Activated T-cell treated with anti-CD3 and anti-CD28 coated beads for 1 hour (primary cell): ENCODE data around the gene OR6K6.

Experiments
- DNase-seq: peaks from one replicate; pipeline ENCODE4 v3.0.0-alpha.2; 2020; ENCODE audit warnings: low read depth

OR6K6 gene, protein sequence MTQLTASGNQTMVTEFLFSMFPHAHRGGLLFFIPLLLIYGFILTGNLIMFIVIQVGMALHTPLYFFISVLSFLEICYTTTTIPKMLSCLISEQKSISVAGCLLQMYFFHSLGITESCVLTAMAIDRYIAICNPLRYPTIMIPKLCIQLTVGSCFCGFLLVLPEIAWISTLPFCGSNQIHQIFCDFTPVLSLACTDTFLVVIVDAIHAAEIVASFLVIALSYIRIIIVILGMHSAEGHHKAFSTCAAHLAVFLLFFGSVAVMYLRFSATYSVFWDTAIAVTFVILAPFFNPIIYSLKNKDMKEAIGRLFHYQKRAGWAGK

DNA sequence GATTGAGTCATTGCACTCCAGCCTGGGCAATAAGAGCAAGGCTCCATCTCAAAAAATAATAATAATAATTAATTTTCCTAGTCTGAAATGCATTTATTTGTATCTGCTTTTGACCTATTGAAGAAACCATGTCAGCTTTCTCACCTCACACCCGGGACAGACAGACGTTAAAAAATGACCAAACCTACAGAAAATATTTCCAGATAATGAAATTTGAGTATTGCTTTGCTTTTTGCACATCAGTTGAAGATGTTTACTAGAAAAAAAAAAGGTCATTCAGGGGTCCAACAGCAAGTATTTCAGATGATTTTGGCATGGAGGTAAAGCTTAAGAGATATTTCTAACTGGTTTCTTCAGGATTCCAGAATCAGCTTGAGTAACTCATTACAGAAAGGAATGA is at the start of gene OR6K6:
TSS of gene OR6K6 (plus strand) at position 301 of the 400 bp plus-strand sequence. CDS start 168 bp downstream, outside the sequence.
- DNase-seq = no peak

GRCh38 chr1:158706096-158706495 is 48.4 kb upstream of the OR6K6 start:
- no peak for DNase-seq

- DNase-seq = no peak
Observed at GRCh38 chr1:158711098-158711497, 43.4 kb upstream of the OR6K6 start.

DNA sequence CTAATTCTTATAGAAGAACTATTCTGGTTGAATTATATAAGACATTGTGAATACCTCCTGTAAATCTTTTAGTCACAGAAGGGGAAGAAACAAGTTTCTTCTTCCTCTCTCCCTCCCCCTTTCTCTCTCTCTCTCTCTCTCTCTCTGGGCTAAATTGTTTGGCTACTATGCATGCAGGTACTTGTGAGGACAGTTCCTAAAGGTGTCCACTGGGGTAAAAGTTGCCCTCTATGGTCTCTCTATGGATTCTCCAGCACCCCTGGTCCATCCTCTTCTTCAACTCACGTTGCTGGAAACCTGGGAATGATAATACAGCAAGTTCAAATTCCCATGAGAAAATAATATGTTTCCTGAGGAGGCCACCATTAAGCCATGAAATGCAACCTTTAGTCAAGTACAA is 39.8 kb upstream of the OR6K6 start:
- no peak for DNase-seq

GRCh38 chr1:158716335-158716734 is 38.2 kb upstream of the OR6K6 start:
- DNase-seq = no peak

- DNase-seq = no peak
Observed at GRCh38 chr1:158717344-158717743, 37.2 kb upstream of the OR6K6 start.

GRCh38 chr1:158719664-158720063 is 34.9 kb upstream of the OR6K6 start:
- no peak for DNase-seq

DNA sequence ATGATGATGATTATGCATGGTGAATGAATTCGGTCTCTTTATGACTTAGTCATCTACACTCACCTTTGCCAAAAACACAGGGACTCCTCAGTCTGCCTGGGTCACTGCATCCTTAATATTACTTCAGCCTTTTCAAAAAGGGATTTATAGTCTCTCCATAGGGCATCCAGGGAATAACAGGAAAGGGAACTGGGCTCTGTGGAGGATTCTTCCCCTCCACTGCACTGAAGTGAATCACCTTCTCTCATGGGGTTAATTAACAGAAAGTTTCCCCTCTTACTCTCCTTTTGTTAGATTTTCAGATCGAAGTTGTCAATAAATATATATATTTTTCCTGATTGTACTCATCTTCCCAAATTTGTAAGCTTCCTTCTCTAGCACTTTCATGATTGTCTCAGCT is 33.9 kb upstream of the OR6K6 start, which contains the start of gene OR6K3:
TSS of gene OR6K3 (minus strand) at position 101 of the 400 bp plus-strand sequence. CDS start 2,605 bp downstream, outside the sequence.
- no peak for DNase-seq

DNA sequence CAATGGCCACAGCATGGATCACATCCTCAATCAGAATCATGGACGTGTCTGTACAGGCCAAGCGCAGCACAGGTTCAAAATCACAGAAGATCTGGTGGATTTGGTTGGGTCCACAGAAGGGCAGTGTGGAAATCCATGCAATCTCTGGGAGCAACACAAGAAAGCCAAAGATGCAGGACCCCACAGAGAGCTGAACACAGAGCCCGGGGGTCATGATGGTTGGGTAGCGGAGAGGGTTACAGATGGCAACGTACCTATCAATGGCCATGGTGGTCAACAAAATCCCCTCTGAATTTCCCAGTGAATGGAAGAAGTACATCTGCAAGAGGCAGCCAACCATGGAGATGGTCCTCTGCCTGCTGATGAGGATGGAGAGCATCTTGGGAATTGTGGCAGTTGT is 30.1 kb upstream of the OR6K6 start:
- DNase-seq = no peak

DNA sequence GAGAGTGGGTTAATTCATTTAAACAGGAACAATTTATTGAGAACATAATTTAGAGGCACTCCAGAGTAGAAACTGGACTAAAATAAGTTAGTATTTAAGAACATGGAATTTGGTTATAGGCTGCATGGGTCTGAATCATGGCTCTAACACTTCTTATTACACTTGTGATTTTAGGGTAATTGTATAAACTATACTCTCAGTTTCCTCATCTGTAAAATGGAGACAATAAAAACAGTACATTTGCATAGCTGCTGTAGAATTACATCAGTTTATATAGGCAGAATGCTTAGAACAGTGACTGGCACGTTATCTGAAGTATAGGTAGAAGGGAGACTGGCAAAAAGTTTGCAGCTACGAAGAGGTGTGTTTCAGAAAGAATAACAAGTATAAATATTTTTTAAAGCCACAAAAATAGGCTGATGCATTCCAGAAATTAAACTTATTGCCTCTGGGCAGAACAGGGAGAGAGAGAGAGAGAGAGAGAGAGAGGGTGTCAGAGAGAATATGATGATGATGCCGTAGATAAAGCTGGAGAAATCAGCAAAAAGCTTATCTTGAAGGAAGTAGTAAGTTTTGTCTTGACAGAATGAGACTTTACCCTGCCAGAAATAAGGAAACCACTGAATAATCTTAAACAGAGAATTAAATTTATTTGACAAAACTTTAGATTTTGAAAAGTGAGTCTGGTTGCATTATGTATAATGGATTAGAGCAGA is 25.9 kb upstream of the OR6K6 start:
- no peak for DNase-seq

DNA sequence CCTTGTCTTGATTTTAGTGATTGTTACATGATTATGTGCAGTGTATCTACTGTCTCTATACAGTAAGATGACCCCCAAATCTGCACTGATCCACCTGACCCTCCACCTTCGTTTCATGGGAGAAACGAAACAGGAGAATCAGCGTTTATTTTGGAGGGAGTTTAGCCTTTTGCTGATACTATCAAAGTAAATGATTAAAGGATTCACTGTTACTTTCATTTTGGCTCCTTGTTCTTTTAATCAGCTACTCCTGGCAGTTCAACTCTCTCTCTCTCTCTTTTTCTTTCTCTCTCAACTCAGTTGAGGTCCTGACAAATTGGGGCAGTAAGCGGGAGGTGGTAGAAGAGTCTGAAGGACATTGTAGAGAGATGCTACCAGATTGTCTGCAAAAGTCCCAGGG is 24.1 kb upstream of the OR6K6 start:
- no peak for DNase-seq

- no peak for DNase-seq
Observed at GRCh38 chr1:158731707-158732106, 22.8 kb upstream of the OR6K6 start.

GRCh38 chr1:158732524-158732923 is 22.0 kb upstream of the OR6K6 start:
- DNase-seq = no peak

- DNase-seq = no peak
Observed at GRCh38 chr1:158735848-158736247, 18.7 kb upstream of the OR6K6 start.

- DNase-seq = no peak
Observed at GRCh38 chr1:158752155-158752712, 2.3 kb upstream of the OR6K6 start.

GRCh38 chr1:158771950-158772866 is 17.7 kb downstream of the OR6K6 start, which contains the start of gene OR6N1:
OR6N1 (minus strand) TSS chr1:158772195; CDS start chr1:158766682, 5,513 bp downstream.
- no peak for DNase-seq

DNA sequence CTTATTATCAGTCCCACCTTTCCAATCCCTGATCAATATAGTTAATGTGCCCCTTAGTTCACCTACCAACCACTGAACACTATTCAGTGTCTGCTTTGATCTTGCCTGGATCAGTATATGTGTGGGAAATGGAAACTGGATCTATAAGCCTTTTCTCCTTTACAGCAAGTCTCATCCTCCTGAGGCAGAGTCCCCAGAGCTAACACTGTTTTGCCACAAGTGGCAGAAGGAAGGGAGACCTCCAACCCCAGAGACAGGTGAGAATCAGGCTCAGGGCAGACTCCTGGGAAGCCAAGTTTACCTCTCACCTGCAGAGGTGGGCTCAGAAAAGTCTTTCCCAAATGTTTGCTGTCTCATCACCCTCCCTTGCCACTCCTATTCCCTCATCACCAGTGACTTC is 26.6 kb downstream of the OR6K6 start, which contains the start of gene OR6N2:
TSS of gene OR6N2 (minus strand) at position 101 of the 400 bp plus-strand sequence. CDS start 3,569 bp downstream, outside the sequence.
- no peak for DNase-seq

DNA sequence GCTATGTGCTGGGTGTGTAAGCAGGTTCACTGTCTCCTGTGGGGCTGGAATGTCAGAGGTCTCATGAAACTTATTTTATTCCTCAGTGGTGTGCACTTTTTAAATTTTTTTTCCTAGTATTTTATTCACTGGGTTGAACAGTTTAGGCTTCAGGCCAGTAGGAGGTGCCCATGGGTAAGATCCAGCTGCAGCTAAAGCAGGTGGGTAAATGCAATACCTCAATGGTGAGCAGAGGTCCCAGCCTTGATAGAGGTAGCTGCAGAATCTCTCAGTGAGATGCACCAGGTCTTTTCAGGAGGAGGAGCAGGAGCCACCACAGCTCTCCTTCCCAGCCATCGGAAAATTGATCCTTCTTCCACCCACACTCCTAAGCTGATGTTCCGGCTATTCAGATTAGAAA is 39.1 kb downstream of the OR6K6 start:
- no peak for DNase-seq

- no peak for DNase-seq
Observed at GRCh38 chr1:158794247-158794646, 39.7 kb downstream of the OR6K6 start.

DNA sequence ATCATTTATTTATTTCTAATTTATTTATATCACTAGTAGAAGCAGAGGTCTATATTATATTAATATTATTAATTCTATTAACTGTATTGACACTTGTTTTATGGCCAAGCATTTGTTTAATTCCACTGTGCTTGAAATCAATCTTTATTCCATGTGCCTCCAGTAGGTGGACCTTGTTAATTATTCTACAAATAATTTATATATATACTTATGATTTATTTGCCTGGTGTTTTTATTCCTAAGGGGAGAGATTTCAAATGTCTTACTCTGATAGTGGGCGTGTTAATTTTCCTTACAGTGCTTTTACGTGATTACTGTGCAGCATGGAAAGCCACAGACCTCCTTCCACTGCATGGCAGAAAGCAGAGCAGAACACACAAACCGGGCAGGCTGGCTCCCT is 44.0 kb downstream of the OR6K6 start:
- DNase-seq = no peak

DNA sequence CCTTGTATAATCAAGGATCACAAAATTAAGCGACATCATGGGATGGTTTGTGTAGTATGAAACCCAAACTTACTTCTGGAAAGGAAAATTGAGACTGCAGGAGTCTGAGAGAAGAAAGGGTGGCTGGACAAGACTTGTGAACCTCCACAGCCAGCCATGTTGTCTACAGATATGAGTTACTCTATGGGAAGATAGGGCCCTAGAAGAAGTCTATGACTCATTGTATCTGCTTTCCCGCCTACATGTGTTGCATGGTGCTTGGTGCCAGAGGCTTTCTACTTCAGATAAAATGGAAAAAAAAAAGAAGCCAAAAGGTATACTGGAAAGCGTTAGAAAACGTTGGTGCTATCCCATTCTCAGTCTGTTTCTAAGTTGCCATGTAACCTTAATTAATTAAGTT is 45.2 kb downstream of the OR6K6 start:
- DNase-seq = no peak

DNA sequence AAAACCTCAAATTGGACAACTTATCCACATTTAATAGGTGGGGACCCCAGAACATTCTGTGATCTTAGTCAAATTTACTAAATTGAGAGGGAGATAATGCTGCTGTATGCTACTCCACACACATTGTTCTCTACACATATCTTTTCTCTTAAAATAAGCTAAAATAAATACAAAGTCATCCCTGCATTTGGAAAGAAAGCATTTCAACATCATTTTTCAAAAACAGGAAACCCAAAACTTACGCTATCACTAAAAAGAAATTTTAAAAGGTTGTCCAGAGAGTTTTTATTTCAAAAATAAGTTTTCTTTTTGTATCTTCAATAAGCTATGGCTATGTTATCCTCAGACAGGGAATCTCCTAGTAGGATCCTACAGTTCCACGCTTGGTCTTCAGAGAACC is 46.0 kb downstream of the OR6K6 start:
- no peak for DNase-seq
